HG02943 (cell line): Measurements from ENCODE around the gene FAM83E.
"Not testable (repeated sequence)": the region's sequence is repeated elsewhere in the genome, so short reads cannot be mapped to it uniquely, and the experiment has no call there.

ENCODE experiments used
- ATAC-seq: cut with Tn5 transposase; IDR thresholded peaks from one replicate; pipeline ENCODE4 v1.9.1; 2021; ENCODE audit warnings: mild to moderate bottlenecking, low read depth, moderate library complexity; ENCODE audit not compliant: unreplicated experiment

The FAM83E gene

GRCh38 chr19:48642862-48643261 is 28.0 kb upstream of the FAM83E start:
- ATAC-seq: no peak

- ATAC-seq: no peak
Measured at GRCh38 chr19:48641850-48642249, 27.0 kb upstream of the FAM83E start.

- ATAC-seq: no peak
Measured at GRCh38 chr19:48639483-48640375, 24.9 kb upstream of the FAM83E start.

GRCh38 chr19:48638831-48639381 is 24.0 kb upstream of the FAM83E start:
- ATAC-seq: no peak

GRCh38 chr19:48637948-48638830 is 23.3 kb upstream of the FAM83E start:
- ATAC-seq: peak; percentile 11

- ATAC-seq: peak; percentile 63
Measured at GRCh38 chr19:48637449-48637947, 22.6 kb upstream of the FAM83E start.

- ATAC-seq: no peak
Measured at GRCh38 chr19:48636859-48637448, 22.1 kb upstream of the FAM83E start, which contains the start of gene DBP. TSS of gene DBP (minus strand) at chr19:48637379. CDS start at chr19:48636994, 385 bp downstream.

- no peak for ATAC-seq
Measured at GRCh38 chr19:48635966-48636858, 21.3 kb upstream of the FAM83E start.

- ATAC-seq: no peak
Measured at GRCh38 chr19:48635263-48635965, 20.5 kb upstream of the FAM83E start.

GRCh38 chr19:48634424-48635262 is 19.8 kb upstream of the FAM83E start:
- ATAC-seq: no peak

- ATAC-seq: no peak
Measured at GRCh38 chr19:48634036-48634342, 19.1 kb upstream of the FAM83E start.

- no peak for ATAC-seq
Measured at GRCh38 chr19:48633148-48634035, 18.5 kb upstream of the FAM83E start.

- no peak for ATAC-seq
Measured at GRCh38 chr19:48632692-48633147, 17.8 kb upstream of the FAM83E start.

GRCh38 chr19:48632286-48632685 is 17.4 kb upstream of the FAM83E start:
- ATAC-seq: not testable (repeated sequence)

GRCh38 chr19:48631225-48631624 is 16.3 kb upstream of the FAM83E start:
- ATAC-seq: no peak

GRCh38 chr19:48630296-48631063 is 15.6 kb upstream of the FAM83E start:
- no peak for ATAC-seq
